Measurements from ENCODE around the gene TRIP4. TPM values are rescaled to one million over a fixed set of nuclear protein-coding genes. Genes with fewer than 3 reads are reported as not detected.

Gene TRIP4
- total and polyA plus RNA-seq, 9 of the 15 experiments (the other 6 are each of a cell fraction or from before 2014, with no cell fraction given) = 7.6 to 23.3 (median 16.7) TPM

GRCh38 chr15:64355944-64356709 lies 31.5 kb upstream of the TRIP4 start, which contains the start of gene CSNK1G1 (continued):
- TF ChIP-seq ARID4B (CRISPR knock-in tag; IDR thresholded peaks at IDR 0.05) = peak; percentile 93
- TF ChIP-seq RCOR1 (IDR thresholded peaks at IDR 0.05; ENCODE audit: borderline replicate concordance in 1 of 2, low read depth in 2 of 2, low read length in 2 of 2) = peak in 1 of 2 experiments; percentile 3; a peak in 1 of 4 replicates
- peak; percentile 88 for TF ChIP-seq MXI1 (IDR thresholded peaks at IDR 0.05; ENCODE audit: low read depth, low read length)
- peak; percentile 59 for TF ChIP-seq PKNOX1 (IDR thresholded peaks at IDR 0.05)
- peak; percentile 96 for TF ChIP-seq GABPB1 (CRISPR knock-in tag; IDR thresholded peaks at IDR 0.05)
- no peak for TF ChIP-seq MCM2 (IDR thresholded peaks at IDR 0.05; ENCODE audit: low read depth)
- no peak for TF ChIP-seq ZBTB17 (CRISPR knock-in tag; IDR thresholded peaks at IDR 0.05)
- TF ChIP-seq NR4A1 (CRISPR knock-in tag; IDR thresholded peaks at IDR 0.05) = no peak
- TF ChIP-seq NR4A1 (tag; IDR thresholded peaks at IDR 0.05) = 0 out of 2 replicates have a peak, but pooled peaks have one; percentile 29
- TF ChIP-seq PREB (CRISPR knock-in tag; IDR thresholded peaks at IDR 0.05) = no peak
- TF ChIP-seq ZBTB9 (CRISPR knock-in tag; IDR thresholded peaks at IDR 0.05) = 0 out of 2 replicates have a peak, but pooled peaks have one; percentile 27
- peak; percentile 76 to 78 for TF ChIP-seq RAD21 (CRISPR knock-in tag; conservative IDR thresholded peaks at IDR 0.05 in 1 of 2, IDR thresholded peaks at IDR 0.05 in 1 of 2)
- peak; percentile 33; the same call in 1 of the 2 replicates for TF ChIP-seq MYC (IDR thresholded peaks at IDR 0.05; ENCODE audit: low read depth, low read length)
- TF ChIP-seq MYC (CRISPR knock-in tag; IDR thresholded peaks at IDR 0.05; ENCODE audit: borderline replicate concordance, low read depth) = 0 out of 2 replicates have a peak, but pooled peaks have one; percentile 38
- peak; percentile 90 to 96 for TF ChIP-seq MAZ (CRISPR knock-in tag; conservative IDR thresholded peaks at IDR 0.05 in 1 of 2, IDR thresholded peaks at IDR 0.05 in 1 of 2)
- peak; percentile 47; the same call in 1 of the 2 replicates for TF ChIP-seq LEF1 (IDR thresholded peaks at IDR 0.05)
- TF ChIP-seq SRF (CRISPR knock-in tag; IDR thresholded peaks at IDR 0.05) = peak in 1 of 2 experiments; percentile 78; a peak in 1 of 4 replicates

Measured in K562 (cell line).